Progenitor cell of endocrine pancreas (in vitro differentiated cells): ENCODE measurements around the gene RFK. TPM values are rescaled to one million over a fixed set of nuclear protein-coding genes. Genes with fewer than 3 reads are reported as not detected.
"Not testable (repeated sequence)": the region's sequence is repeated elsewhere in the genome, so short reads cannot be mapped to it uniquely, and the experiment has no call there.

ENCODE experiments used
- DNase-seq: peaks from one replicate; pipeline ENCODE4 v3.0.0; 2021; ENCODE audit warnings: low spot score; ENCODE audit not compliant: unreplicated experiment
- H3K27ac Mint-ChIP-seq: 2 replicates; pipeline ENCODE4 v1.8.0; 2021; ENCODE audit warnings: mild to moderate bottlenecking, moderate library complexity, mixed read lengths
- H3K27me3 Mint-ChIP-seq: 2 replicates; pipeline ENCODE4 v1.8.0; 2021; ENCODE audit warnings: mixed read lengths
- H3K36me3 Mint-ChIP-seq: 2 replicates; pipeline ENCODE4 v1.8.0; 2022; ENCODE audit warnings: mixed read lengths; ENCODE audit not compliant: insufficient read depth
- H3K4me1 Mint-ChIP-seq: 2 replicates; pipeline ENCODE4 v1.8.0; 2021; ENCODE audit warnings: low read depth, mixed read lengths
- H3K4me3 Mint-ChIP-seq: 2 replicates; pipeline ENCODE4 v1.8.0; 2021; ENCODE audit warnings: low read depth, mild to moderate bottlenecking, moderate library complexity, mixed read lengths
- H3K9me3 Mint-ChIP-seq: 2 replicates; pipeline ENCODE4 v1.8.0; 2021; ENCODE audit warnings: low read depth, mixed read lengths
- CTCF ChIP-seq: fragments of 200-600 bp; sonication (generic); IDR thresholded peaks from one replicate; pipeline ENCODE4 v1.5.0; 2021; ENCODE audit warnings: antibody characterized with exemption, mild to moderate bottlenecking; ENCODE audit not compliant: unreplicated experiment
- total RNA-seq: library from RNA; stranded (reverse); gene quantifications from 2 replicates; pipeline ENCODE4 v1.2.1, GENCODE V29; 2021

The RFK gene
- total RNA-seq, 1 donor from 2014 or later, result 17.0 TPM

GRCh38 chr9:76369583-76369982 lies 24.6 kb downstream of the RFK start:
- Mint-ChIP-seq H3K9me3 (no peaks in the 10 kb centered on the region), H3K4me1 (peaks cover 31% of the 10 kb centered on the region), H3K4me3 (no peak overlapping the region), H3K27me3 (peaks cover under 1% of the 10 kb centered on the region), H3K36me3 (no peaks in the 10 kb centered on the region), H3K27ac (peak overlapping the region; percentile 47)
- no peak for DNase-seq
- no peak for TF ChIP-seq CTCF

DNA sequence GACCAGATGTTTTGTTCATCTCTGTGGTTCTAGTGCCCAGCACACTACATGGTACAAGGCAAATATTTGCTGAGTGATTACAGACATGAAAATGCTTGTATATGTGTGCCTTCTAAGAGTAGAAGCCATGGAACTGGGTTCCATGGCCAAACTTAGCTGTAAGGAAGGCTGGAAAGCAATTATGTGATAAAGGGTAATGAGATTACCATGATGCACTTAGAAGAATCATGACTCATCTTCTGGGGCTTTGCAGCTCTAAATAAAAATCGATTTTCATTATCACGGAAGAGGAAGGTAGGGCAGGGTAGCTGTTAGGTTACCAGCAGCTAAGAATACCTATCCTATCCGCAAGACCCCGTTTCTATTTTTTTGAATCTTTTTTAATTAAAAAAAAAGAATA lies 28.0 kb downstream of the RFK start:
- Mint-ChIP-seq H3K27ac (no peak overlapping the region), H3K4me3 (no peak overlapping the region), H3K9me3 (no peaks in the 10 kb centered on the region), H3K36me3 (no peaks in the 10 kb centered on the region), H3K4me1 (peaks cover 19% of the 10 kb centered on the region), H3K27me3 (peaks cover 3% of the 10 kb centered on the region)
- TF ChIP-seq CTCF, result no peak
- no peak for DNase-seq

DNA sequence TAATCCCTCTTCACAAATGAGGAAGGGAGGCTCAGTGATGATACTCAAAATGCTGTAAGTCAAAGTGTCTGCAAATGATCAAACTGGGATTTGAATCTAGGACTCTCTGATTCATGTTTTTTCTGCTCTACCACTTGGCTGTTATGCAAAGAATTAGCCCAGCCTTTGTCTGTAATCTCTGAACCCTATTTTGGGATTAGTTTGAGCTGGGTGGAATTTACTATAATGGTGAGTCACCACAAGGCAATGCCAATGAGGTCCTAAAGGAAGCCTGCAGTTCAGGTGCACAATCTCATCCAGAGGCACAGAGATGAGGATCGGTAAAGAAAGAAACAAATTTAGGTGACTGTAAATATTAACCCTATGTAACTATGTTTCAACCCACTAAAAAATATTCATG lies 29.2 kb downstream of the RFK start:
- Mint-ChIP-seq H3K4me1 (peaks cover 17% of the 10 kb centered on the region), H3K27me3 (peaks cover 3% of the 10 kb centered on the region), H3K27ac (no peak overlapping the region), H3K4me3 (no peak overlapping the region), H3K9me3 (no peaks in the 10 kb centered on the region), H3K36me3 (no peaks in the 10 kb centered on the region)
- no peak for TF ChIP-seq CTCF
- DNase-seq, result no peak

DNA sequence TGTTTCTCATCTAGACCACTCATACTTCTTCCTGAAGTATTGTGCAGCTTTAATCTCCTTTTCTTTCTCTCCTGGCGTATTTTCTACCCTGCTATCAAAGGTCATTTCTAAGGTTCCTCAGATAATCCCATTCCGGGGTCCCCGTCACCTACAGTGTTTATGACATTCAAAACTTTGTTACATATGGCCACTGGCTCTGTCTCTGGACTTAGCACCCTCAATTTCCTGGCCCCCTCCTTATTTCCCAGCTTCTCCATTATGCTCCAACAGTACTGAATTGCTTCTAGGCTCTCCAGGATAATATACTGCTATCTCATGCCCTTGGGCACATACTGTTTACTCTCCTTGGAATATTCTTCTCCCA lies 31.2 kb downstream of the RFK start:
- no peak overlapping the region for H3K27ac Mint-ChIP-seq
- no peaks in the 10 kb centered on the region for H3K36me3 Mint-ChIP-seq
- no peaks in the 10 kb centered on the region for H3K9me3 Mint-ChIP-seq
- no peak overlapping the region for H3K4me3 Mint-ChIP-seq
- no peak for TF ChIP-seq CTCF
- H3K27me3 Mint-ChIP-seq, result peaks cover 3% of the 10 kb centered on the region
- peaks cover 11% of the 10 kb centered on the region for H3K4me1 Mint-ChIP-seq
- DNase-seq, result no peak

- not testable (repeated sequence) for H3K9me3 Mint-ChIP-seq, H3K27me3 Mint-ChIP-seq, H3K36me3 Mint-ChIP-seq, H3K4me3 Mint-ChIP-seq, DNase-seq
- peak overlapping the region; percentile 41 for H3K27ac Mint-ChIP-seq
- H3K4me1 Mint-ChIP-seq, result peaks cover 11% of the 10 kb centered on the region
Observed at GRCh38 chr9:76362332-76363031, 31.7 kb downstream of the RFK start.

- H3K36me3 Mint-ChIP-seq, result no peaks in the 10 kb centered on the region
- DNase-seq, result no peak
- no peak for TF ChIP-seq CTCF
- no peaks in the 10 kb centered on the region for H3K9me3 Mint-ChIP-seq
- H3K4me1 Mint-ChIP-seq, result peaks cover 14% of the 10 kb centered on the region
- H3K4me3 Mint-ChIP-seq, result no peak overlapping the region
- no peak overlapping the region for H3K27ac Mint-ChIP-seq
- peaks cover 5% of the 10 kb centered on the region for H3K27me3 Mint-ChIP-seq
Observed at GRCh38 chr9:76359766-76360165, 34.5 kb downstream of the RFK start.
